Epithelial cell of proximal tubule (primary cell): ENCODE data around the gene RAB11FIP2. TPM values are rescaled to one million over a fixed set of nuclear protein-coding genes. Genes with fewer than 3 reads are reported as not detected.

Experiments used
- DNase-seq: peaks from one replicate; pipeline ENCODE4 v3.0.0-alpha.2; 2011; ENCODE audit warnings: low read depth
- H3K4me3 ChIP-seq: 2 replicates; pipeline ENCODE4 v1.5.1; 2011; ENCODE audit warnings: low read depth, mild to moderate bottlenecking, low read length
- CTCF ChIP-seq: conservative IDR thresholded peaks from 2 replicates; pipeline ENCODE4 v1.5.1; 2012; ENCODE audit warnings: low read depth, mild to moderate bottlenecking, low read length
- total RNA-seq: library from RNA; depleted of rRNA; stranded (reverse); fragments of >200 nt; gene quantifications from 2 replicates; pipeline ENCODE4 v1.2.3, GENCODE V29; 2015

Gene RAB11FIP2
- total RNA-seq, 1 donor from 2014 or later: 6.1 TPM

DNA sequence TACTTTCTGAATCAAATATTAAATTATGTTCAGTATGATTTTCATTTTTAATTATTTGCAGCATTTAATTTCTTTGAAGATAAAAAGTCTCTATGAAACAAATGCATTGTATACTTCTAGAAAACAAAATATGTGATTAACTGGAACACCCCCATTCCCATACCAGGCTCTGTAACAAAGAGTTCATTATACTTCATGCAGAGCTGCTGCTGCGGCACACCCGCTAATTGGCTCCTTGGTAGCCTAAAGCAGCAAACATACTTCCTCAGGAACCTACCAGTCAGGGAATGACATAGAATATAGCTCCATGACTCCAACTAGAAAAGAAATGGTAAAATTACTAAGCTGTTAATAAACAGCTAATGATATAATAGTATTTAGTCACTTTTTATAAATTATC is 19.3 kb downstream of the RAB11FIP2 start:
- TF ChIP-seq CTCF: no peak
- no peak overlapping the region for H3K4me3 ChIP-seq
- no peak for DNase-seq

- no peak for DNase-seq
- H3K4me3 ChIP-seq: no peak overlapping the region
- TF ChIP-seq CTCF: no peak
Observed at GRCh38 chr10:118026936-118027335, 19.8 kb downstream of the RAB11FIP2 start.

GRCh38 chr10:118020365-118020764 is 26.4 kb downstream of the RAB11FIP2 start:
- DNase-seq: no peak
- H3K4me3 ChIP-seq: no peak overlapping the region
- TF ChIP-seq CTCF: peak; percentile 9

GRCh38 chr10:118017850-118018249 is 28.9 kb downstream of the RAB11FIP2 start:
- H3K4me3 ChIP-seq: no peak overlapping the region
- no peak for DNase-seq
- TF ChIP-seq CTCF: no peak

DNA sequence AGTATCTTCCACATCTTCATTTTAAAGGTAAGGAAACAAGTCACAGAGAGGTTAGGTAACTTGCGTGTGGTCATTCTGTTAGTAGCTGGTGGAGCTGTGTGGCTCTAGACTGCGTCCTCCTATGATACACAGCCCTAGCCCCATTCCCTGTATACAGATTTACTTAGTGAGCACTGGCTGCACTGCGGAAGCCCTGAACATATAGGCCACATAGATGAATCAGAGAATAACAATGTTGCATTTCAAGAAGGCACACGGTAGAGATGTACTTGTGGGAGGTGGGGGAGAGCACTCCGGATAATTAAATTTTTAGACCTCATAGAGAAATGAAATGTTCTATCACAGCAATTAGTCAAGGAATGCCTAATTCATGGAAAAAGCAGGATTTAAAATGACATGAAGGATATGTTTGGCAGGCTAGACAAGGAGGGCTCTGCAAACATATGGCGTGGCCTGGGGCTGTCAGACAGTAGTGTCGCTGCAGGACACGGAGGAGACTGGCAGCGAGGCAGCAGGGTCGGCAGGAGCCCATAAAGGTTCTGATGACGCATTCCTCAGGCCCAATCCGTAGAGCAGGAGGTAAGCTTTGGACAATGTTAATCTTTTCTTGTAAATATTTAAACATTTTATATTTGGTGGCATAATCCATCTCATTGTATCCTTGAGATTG is 29.5 kb downstream of the RAB11FIP2 start:
- DNase-seq: no peak
- no peak for TF ChIP-seq CTCF
- H3K4me3 ChIP-seq: no peak overlapping the region

DNA sequence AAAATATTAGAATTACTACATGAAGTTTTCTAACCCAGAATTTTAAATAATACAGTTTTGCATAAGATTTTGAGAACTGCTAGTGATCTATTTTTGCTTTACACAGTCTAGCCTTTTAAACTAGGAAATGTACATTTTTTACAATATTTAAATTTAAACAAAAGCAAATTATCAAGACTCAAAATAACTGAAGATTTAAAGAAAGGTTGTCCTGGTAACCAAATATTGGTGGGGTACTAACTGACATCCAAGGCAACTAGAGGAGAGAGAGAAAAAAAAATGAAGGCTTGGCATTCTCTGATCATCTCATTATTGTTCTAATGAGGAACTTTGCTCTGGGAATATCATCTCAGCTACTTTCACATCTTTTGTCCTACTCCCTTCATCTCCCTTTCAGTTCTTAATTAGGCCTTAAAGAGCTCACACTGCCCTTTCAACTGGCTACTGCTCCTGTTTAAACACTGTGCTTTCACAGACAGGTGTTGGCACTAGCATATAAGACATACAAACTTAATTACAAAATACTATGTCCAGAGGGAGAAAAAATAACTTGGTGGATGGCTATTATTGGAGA is 33.7 kb downstream of the RAB11FIP2 start:
- TF ChIP-seq CTCF: no peak
- DNase-seq: no peak
- H3K4me3 ChIP-seq: no peak overlapping the region

DNA sequence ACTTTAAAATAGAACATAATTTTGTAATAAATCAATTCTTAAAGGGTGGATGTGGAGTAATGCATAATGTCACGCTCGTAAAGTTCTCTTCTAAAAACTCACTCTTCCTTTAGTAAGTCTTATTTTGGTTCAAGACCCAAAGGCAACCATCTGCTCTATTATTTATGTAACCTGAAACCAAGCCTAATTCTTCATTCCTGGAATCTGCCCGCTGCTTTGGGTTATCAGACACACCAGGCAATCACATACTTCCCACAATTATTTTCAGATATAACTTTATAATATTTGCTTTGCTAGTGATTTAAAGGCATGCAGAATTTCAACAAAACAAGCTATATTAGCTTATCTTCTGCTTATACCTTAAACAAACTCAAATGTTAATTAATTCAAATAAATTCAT is 39.0 kb downstream of the RAB11FIP2 start:
- TF ChIP-seq CTCF: no peak
- no peak overlapping the region for H3K4me3 ChIP-seq
- no peak for DNase-seq
